Measurements from ENCODE around the gene CDC42SE1. TPM values are rescaled to one million over a fixed set of nuclear protein-coding genes. Genes with fewer than 3 reads are reported as not detected.
A peak's percentile ranks its signal among the peaks of the same experiment; 100 is the strongest.

CDC42SE1 gene
- total RNA-seq, 4 donors from 2014 or later = 51.2 to 56.0 (median 54.4) TPM

- H3K9me3 ChIP-seq = no peaks in the 10 kb centered on the region
- no peaks in the 10 kb centered on the region for H3K27me3 ChIP-seq
- H3K4me1 ChIP-seq = peaks cover 0 to 55% (median 13%) of the 10 kb centered on the region in 3 donors
- ATAC-seq = no peak
- peak overlapping the region; percentile 76 to 95 (median 94) for H3K27ac ChIP-seq
- H3K4me3 ChIP-seq = peak overlapping the region; percentile 90 to 95
- 0% methylated on average over 5 of the region's 10 CpGs; no CpG with 5 or more reads in 1 of the 2 donors for WGBS, 2 donors (ENCODE audit: low coverage in 1 of 2)
- TF ChIP-seq POLR2A (IDR thresholded peaks at IDR 0.05) (no peak), POLR2AphosphoS5 (IDR thresholded peaks at IDR 0.05) (no peak), EP300 (IDR thresholded peaks at IDR 0.05) (no peak), CTCF (IDR thresholded peaks at IDR 0.05) (no peak)
- H3K36me3 ChIP-seq = peaks cover 0 to 30% of the 10 kb centered on the region in 2 donors
Observed at GRCh38 chr1:151058692-151059091, 730 bp downstream of the CDC42SE1 start.

DNA sequence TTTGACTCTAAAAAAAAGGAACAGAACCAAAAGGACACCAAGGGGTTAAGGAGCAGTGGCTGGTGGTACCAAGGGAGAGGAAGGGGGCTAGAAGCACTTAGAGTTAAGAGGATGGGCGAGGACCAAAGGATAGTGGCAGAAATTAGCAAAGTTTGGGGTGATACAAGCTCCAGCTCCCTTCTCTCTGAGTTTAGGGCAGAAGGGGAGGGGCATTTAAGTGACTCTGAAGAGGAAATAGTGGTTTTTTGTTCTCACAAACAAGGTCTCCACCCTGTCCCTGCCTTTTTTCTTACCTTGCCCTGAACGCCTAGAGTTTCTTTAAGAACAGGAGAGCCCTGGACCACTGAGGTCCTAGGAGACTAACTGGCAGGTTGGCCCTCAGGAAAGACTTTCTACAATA lies 3.3 kb downstream of the CDC42SE1 start:
- Histone ChIP-seq H3K27me3 (no peaks in the 10 kb centered on the region), H3K4me3 (peak overlapping the region in 1 of 2 donors; percentile 1), H3K27ac (peak overlapping the region in 3 of 4 donors; percentile 93 to 95 (median 94)), H3K9me3 (no peaks in the 10 kb centered on the region), H3K4me1 (peaks cover 0 to 55% (median 13%) of the 10 kb centered on the region in 3 donors), H3K36me3 (peaks cover 0 to 54% of the 10 kb centered on the region in 2 donors)
- no peak for ATAC-seq
- no peak for TF ChIP-seq CTCF (IDR thresholded peaks at IDR 0.05)
- 38 to 64% methylated on average over 2 of the region's 2 CpGs for WGBS, 2 donors (ENCODE audit: low coverage in 1 of 2)

- no peaks in the 10 kb centered on the region for H3K27me3 ChIP-seq
- TF ChIP-seq POLR2AphosphoS5 (IDR thresholded peaks at IDR 0.05) = no peak
- no peak for TF ChIP-seq EP300 (IDR thresholded peaks at IDR 0.05)
- no peak for TF ChIP-seq POLR2A (IDR thresholded peaks at IDR 0.05)
- no peak for TF ChIP-seq CTCF (IDR thresholded peaks at IDR 0.05)
- no peak overlapping the region for H3K4me3 ChIP-seq
- H3K27ac ChIP-seq = peak overlapping the region in 3 of 4 donors; percentile 30 to 95 (median 94)
- no peak for ATAC-seq
- H3K9me3 ChIP-seq = no peaks in the 10 kb centered on the region
- H3K4me1 ChIP-seq = peaks cover 0 to 52% (median 13%) of the 10 kb centered on the region in 3 donors
- H3K36me3 ChIP-seq = peaks cover 0 to 58% of the 10 kb centered on the region in 2 donors
- WGBS, 2 donors (ENCODE audit: low coverage in 1 of 2) = no CpG with 5 or more reads among the region's 2 CpGs
Observed at GRCh38 chr1:151055581-151055980, 3.8 kb downstream of the CDC42SE1 start.

DNA sequence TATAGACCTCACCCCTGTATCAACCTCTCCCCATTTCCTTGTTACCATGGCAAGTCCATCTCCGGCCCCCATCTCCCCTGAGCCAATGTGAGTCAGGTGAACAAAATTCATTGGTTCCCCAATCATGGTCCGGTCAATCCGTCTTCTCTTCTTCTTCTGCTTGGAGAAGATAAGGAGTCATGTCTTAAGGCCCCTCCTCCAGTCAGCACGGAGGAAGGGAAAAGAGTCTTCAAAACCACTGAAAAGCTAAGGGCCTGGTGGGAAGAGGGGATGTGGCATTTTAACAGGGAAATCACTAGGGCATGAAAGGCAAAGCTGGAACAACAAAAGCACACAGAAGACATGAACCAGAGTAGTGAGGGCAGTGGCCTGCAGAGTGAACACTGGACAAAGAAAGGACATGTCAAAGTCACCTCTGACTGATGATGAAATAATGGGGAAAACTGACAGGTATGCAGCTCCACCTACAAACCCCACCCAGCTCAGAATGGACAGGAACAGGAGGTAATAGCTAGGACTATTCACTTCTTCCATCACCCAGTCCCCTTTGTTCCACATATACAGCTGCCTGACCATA lies 4.4 kb downstream of the CDC42SE1 start:
- no peak for ATAC-seq
- TF ChIP-seq CTCF (IDR thresholded peaks at IDR 0.05) (no peak), EP300 (IDR thresholded peaks at IDR 0.05) (no peak), POLR2AphosphoS5 (IDR thresholded peaks at IDR 0.05) (no peak), POLR2A (IDR thresholded peaks at IDR 0.05) (no peak)
- peak overlapping the region in 3 of 4 donors; percentile 30 to 95 (median 94) for H3K27ac ChIP-seq
- no peaks in the 10 kb centered on the region for H3K9me3 ChIP-seq
- H3K4me1 ChIP-seq = peaks cover 0 to 52% (median 13%) of the 10 kb centered on the region in 3 donors
- H3K27me3 ChIP-seq = no peaks in the 10 kb centered on the region
- H3K36me3 ChIP-seq = peaks cover 0 to 62% of the 10 kb centered on the region in 2 donors
- 73 to 100% methylated on average over 1 to 3 of the region's 4 CpGs for WGBS, 2 donors (ENCODE audit: low coverage in 1 of 2)
- no peak overlapping the region for H3K4me3 ChIP-seq

DNA sequence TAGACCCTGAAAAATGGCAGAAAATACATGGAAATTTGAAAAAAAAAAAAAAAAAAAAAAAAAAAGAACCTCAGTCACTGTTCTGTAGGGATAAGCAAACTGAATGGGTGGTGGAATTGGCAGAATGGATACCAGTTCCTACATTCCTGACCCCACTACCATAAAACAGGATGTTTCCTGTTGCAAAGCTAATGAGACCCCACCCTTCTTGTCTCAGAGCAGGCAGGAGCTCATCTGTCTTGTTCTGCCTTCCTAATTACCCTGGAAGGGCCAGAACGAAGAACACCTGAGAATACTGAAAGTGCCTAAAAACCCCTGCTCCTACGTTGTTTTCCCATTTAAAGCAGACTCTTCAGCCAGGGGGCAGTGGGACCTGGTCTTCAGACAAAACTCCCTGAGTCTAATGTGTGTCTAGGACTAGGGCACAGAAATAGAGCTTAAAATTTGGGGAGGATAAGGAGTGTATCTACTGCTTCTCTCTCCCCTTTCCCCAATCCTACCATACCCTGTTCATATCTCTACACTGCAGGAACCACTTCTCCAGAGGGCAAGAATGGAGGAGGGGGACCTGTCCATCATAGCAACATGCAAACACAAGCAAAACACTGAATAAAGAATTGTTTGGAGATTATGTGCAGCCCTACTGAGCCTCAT lies 7.9 kb downstream of the CDC42SE1 start:
- no peak for ATAC-seq
- TF ChIP-seq POLR2AphosphoS5 (IDR thresholded peaks at IDR 0.05) = no peak
- TF ChIP-seq CTCF (IDR thresholded peaks at IDR 0.05) = no peak
- no peak for TF ChIP-seq EP300 (IDR thresholded peaks at IDR 0.05)
- no peak for TF ChIP-seq POLR2A (IDR thresholded peaks at IDR 0.05)
- Histone ChIP-seq H3K4me3 (no peak overlapping the region), H3K9me3 (no peaks in the 10 kb centered on the region), H3K27ac (peak overlapping the region in 1 of 4 donors; percentile 24), H3K27me3 (no peaks in the 10 kb centered on the region), H3K36me3 (peaks cover 0 to 60% of the 10 kb centered on the region in 2 donors), H3K4me1 (peaks cover 0 to 52% (median 4%) of the 10 kb centered on the region in 3 donors)
- 59 to 100% methylated on average over 1 to 2 of the region's 2 CpGs for WGBS, 2 donors (ENCODE audit: low coverage in 1 of 2)
